Measurements from ENCODE around the gene GLIS2. TPM values are rescaled to one million over a fixed set of nuclear protein-coding genes. Genes with fewer than 3 reads are reported as not detected.

GLIS2 gene
- polyA plus RNA-seq, 2 of the 4 experiments (the other 2 are of a cell fraction) = 5.5 to 15.8 TPM

GRCh38 chr16:4332083-4332482 lies 16.2 kb downstream of the GLIS2 start:
- FAIRE-seq (no peak), ATAC-seq (no peak)
- CTCF ChIA-PET = interaction anchor here (0.8 to 22.8 kb wide), 14 partner anchors 9 to 393 kb away, joined by 3 to 423 read pairs (median 23); partner anchors contain the start of genes GLIS2 and TFAP4

DNA sequence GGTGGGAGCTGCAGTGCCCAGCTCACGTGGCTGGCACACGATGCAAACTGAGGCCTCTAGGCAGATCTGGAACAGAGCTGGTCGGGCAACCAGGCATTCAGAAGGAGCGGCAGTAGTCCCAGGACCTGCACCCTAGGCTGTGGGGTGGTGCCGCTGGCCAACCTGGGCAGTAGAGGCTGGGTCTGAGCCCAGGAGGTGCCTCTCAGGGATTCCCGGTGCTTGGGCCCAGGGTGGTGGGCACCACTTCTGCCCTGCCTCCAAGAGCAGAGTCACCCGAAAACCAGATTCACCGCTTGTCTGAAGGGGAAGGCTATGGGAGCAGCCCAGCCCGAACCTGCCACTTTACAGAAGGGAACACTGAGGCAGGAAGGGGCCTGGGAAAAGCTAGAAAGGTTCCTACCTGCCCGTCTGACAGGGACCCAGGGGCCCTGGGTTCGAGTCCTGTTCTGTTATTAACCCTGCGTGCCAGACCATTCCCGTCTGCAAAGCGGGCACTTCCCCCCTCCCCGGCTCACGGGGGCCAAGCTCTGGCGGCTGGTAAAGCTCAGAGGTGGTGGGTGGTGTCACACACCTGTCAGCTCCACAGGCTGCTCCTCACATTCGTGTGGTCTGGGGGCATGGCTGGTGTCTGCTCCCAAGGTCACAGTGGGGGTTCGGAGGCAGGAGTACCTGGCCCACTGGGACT lies 16.9 kb downstream of the GLIS2 start:
- FAIRE-seq (no peak), DNase-seq (ENCODE audit: low read depth in 1 of 2, low spot score in 1 of 2) (no peak), ATAC-seq (no peak)
- Histone ChIP-seq H3K4me1 (peaks cover 27% of the 10 kb centered on the region), H3K4me3 (no peak overlapping the region), H3K27ac (no peak overlapping the region), H3K9me3 (no peaks in the 10 kb centered on the region), H3K4me2 (no peak overlapping the region)
- TF ChIP-seq, protein P1, sequence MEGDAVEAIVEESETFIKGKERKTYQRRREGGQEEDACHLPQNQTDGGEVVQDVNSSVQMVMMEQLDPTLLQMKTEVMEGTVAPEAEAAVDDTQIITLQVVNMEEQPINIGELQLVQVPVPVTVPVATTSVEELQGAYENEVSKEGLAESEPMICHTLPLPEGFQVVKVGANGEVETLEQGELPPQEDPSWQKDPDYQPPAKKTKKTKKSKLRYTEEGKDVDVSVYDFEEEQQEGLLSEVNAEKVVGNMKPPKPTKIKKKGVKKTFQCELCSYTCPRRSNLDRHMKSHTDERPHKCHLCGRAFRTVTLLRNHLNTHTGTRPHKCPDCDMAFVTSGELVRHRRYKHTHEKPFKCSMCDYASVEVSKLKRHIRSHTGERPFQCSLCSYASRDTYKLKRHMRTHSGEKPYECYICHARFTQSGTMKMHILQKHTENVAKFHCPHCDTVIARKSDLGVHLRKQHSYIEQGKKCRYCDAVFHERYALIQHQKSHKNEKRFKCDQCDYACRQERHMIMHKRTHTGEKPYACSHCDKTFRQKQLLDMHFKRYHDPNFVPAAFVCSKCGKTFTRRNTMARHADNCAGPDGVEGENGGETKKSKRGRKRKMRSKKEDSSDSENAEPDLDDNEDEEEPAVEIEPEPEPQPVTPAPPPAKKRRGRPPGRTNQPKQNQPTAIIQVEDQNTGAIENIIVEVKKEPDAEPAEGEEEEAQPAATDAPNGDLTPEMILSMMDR (IDR thresholded peaks at IDR 0.05) = no peak
- TF ChIP-seq RAD21 (conservative IDR thresholded peaks at IDR 0.05 in 1 of 2, IDR thresholded peaks at IDR 0.05 in 1 of 2) (no peak), HOXA7 (CRISPR knock-in tag; IDR thresholded peaks at IDR 0.05) (no peak), HES2 (IDR thresholded peaks at IDR 0.05) (no peak)
- TF ChIP-seq, protein P2, sequence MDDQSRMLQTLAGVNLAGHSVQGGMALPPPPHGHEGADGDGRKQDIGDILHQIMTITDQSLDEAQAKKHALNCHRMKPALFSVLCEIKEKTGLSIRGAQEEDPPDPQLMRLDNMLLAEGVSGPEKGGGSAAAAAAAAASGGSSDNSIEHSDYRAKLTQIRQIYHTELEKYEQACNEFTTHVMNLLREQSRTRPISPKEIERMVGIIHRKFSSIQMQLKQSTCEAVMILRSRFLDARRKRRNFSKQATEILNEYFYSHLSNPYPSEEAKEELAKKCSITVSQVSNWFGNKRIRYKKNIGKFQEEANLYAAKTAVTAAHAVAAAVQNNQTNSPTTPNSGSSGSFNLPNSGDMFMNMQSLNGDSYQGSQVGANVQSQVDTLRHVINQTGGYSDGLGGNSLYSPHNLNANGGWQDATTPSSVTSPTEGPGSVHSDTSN (IDR thresholded peaks at IDR 0.05) = no peak
- POLR2A ChIA-PET = no interaction called here
- CTCF ChIA-PET = interaction anchor here (0.7 to 22.8 kb wide), 14 partner anchors 8 to 1181 kb away, joined by 3 to 423 read pairs (median 14); partner anchors contain the start of genes GLIS2 and TFAP4
- 88% methylated on average over 18 of the region's 19 CpGs for WGBS (ENCODE audit: missing lambda C conversion rate)

More at GRCh38 chr16:4332083-4332482, 16.2 kb downstream of the GLIS2 start:
- Histone ChIP-seq H3K4me2 (no peak overlapping the region), H3K4me3 (no peak overlapping the region), H3K4me1 (peaks cover 32% of the 10 kb centered on the region), H3K9me3 (no peaks in the 10 kb centered on the region), H3K27ac (no peak overlapping the region)
- TF ChIP-seq FOSB (CRISPR knock-in tag; IDR thresholded peaks at IDR 0.05) (no peak), SREBF2 (IDR thresholded peaks at IDR 0.05) (no peak), NFE2L2 (conservative IDR thresholded peaks at IDR 0.05; ENCODE audit: low read length) (no peak), JUN (IDR thresholded peaks at IDR 0.05) (no peak), ZC3H11A (IDR thresholded peaks at IDR 0.05) (no peak), FOSL2 (IDR thresholded peaks at IDR 0.05) (no peak), FOSL2 (CRISPR knock-in tag; IDR thresholded peaks at IDR 0.05) (no peak), MAZ (IDR thresholded peaks at IDR 0.05; ENCODE audit: borderline replicate concordance, low read depth, low read length) (no peak), KDM1A (IDR thresholded peaks at IDR 0.05; ENCODE audit: low read depth) (no peak), BHLHE40 (IDR thresholded peaks at IDR 0.05; ENCODE audit: low read depth, low read length) (no peak), ZSCAN20 (CRISPR knock-in tag; IDR thresholded peaks at IDR 0.05) (no peak), CEBPB (IDR thresholded peaks at IDR 0.05) (no peak), RAD21 (conservative IDR thresholded peaks at IDR 0.05 in 1 of 2, IDR thresholded peaks at IDR 0.05 in 1 of 2) (no peak), USF2 (IDR thresholded peaks at IDR 0.05) (no peak)
- TF ChIP-seq, protein P3, sequence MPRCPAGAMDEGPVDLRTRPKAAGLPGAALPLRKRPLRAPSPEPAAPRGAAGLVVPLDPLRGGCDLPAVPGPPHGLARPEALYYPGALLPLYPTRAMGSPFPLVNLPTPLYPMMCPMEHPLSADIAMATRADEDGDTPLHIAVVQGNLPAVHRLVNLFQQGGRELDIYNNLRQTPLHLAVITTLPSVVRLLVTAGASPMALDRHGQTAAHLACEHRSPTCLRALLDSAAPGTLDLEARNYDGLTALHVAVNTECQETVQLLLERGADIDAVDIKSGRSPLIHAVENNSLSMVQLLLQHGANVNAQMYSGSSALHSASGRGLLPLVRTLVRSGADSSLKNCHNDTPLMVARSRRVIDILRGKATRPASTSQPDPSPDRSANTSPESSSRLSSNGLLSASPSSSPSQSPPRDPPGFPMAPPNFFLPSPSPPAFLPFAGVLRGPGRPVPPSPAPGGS (IDR thresholded peaks at IDR 0.05) = no peak
- TF ChIP-seq, protein P4, sequence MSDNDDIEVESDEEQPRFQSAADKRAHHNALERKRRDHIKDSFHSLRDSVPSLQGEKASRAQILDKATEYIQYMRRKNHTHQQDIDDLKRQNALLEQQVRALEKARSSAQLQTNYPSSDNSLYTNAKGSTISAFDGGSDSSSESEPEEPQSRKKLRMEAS (IDR thresholded peaks at IDR 0.05) = no peak
- TF ChIP-seq, protein P5, sequence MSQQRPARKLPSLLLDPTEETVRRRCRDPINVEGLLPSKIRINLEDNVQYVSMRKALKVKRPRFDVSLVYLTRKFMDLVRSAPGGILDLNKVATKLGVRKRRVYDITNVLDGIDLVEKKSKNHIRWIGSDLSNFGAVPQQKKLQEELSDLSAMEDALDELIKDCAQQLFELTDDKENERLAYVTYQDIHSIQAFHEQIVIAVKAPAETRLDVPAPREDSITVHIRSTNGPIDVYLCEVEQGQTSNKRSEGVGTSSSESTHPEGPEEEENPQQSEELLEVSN (IDR thresholded peaks at IDR 0.05; ENCODE audit: borderline replicate concordance, low read depth) = no peak
- 97% methylated on average over 13 of the region's 14 CpGs for WGBS (ENCODE audit: missing lambda C conversion rate)
- POLR2A ChIA-PET = interaction anchor here (0.7 kb wide), 1 partner anchor 84 kb away, joined by 3 read pairs; no protein-coding TSS in a partner anchor
- no peak for DNase-seq (ENCODE audit: low read depth in 1 of 2, low spot score in 1 of 2)

All from A549 (cell line).